Testis (tissue), 2 donors: Measurements from ENCODE around the gene ACSS1.

Source experiments
- POLR2A ChIP-seq: fragments of 450-650 bp; IDR thresholded peaks from one replicate; pipeline ENCODE4 v1.6.1; 2017; ENCODE audit warnings: antibody characterized with exemption, mild to moderate bottlenecking, moderate library complexity
- TF ChIP-seq, protein P1 (sequence below), 3 experiments: fragments of 450-650 bp in 2 of 3; fragments of 200-600 bp in 1 of 3; sonication (generic) in 1 of 3; IDR thresholded peaks; one replicate each; pipeline ENCODE4 v1.5.1; 2016 to 2019; ENCODE audit warnings: antibody characterized with exemption in 3 of 3, mild to moderate bottlenecking in 2 of 3, moderate library complexity in 1 of 3

DNA sequence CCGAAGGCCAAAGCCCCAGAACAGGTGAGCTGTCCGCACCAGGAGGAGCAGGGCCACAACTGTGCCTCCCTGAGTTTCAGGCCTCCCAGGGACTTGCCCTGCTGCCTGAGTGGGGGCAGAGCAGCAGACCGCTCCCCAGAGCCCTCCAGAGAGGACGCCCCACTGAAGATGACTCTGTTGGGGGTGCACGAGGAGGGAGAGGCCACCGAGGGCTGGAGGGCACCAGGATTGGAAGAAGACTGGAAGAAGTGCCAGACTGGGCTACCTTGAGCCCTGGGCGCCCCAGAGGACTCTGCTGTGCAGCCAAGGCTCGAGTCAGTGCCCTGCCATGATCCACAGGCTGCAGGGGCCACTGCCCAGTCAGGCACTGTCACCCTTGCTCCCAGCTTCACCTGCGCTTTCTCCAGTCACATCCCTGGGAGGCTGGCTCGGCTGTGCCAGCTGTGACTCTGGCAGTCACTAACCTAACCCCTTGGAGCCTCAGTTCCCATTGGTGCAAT lies 97.6 kb downstream of the ACSS1 start:
- TF ChIP-seq, protein P1, sequence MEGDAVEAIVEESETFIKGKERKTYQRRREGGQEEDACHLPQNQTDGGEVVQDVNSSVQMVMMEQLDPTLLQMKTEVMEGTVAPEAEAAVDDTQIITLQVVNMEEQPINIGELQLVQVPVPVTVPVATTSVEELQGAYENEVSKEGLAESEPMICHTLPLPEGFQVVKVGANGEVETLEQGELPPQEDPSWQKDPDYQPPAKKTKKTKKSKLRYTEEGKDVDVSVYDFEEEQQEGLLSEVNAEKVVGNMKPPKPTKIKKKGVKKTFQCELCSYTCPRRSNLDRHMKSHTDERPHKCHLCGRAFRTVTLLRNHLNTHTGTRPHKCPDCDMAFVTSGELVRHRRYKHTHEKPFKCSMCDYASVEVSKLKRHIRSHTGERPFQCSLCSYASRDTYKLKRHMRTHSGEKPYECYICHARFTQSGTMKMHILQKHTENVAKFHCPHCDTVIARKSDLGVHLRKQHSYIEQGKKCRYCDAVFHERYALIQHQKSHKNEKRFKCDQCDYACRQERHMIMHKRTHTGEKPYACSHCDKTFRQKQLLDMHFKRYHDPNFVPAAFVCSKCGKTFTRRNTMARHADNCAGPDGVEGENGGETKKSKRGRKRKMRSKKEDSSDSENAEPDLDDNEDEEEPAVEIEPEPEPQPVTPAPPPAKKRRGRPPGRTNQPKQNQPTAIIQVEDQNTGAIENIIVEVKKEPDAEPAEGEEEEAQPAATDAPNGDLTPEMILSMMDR (IDR thresholded peaks at IDR 0.05): no peak
- no peak for TF ChIP-seq POLR2A
